HepG2 (cell line): ENCODE measurements around the gene HECTD4. TPM values are rescaled to one million over a fixed set of nuclear protein-coding genes. Genes with fewer than 3 reads are reported as not detected.

Experiments
- ATAC-seq: fragments of 200-7000 bp; cut with Tn5 transposase; 3 replicates; pipeline ENCODE4 v1.9.1; 2020; ENCODE audit warnings: mild to moderate bottlenecking, moderate library complexity
- BruUV-seq: library from RNA; stranded (reverse); fragments of 400-500 nt; replicated peaks from 2 replicates; lab custom pipeline; 2021; lab: Mats Ljungman, UMichigan
- CTCF ChIA-PET: fragments of 300-600 bp; formaldehyde crosslinking; extraction: SDS; loops from one replicate; lab custom pipeline; 2021; ENCODE audit warnings: low total read pairs, inconsistent platforms, low intra/inter-chr PET ratio; lab: Yijun Ruan, JAX
- POLR2A ChIA-PET: fragments of 350-600 bp; sonication (Branson Sonifier 250); formaldehyde crosslinking; loops from one replicate; lab custom pipeline; 2020; ENCODE audit warnings: antibody characterized with exemption, inconsistent platforms; lab: Yijun Ruan, JAX
- DNase-seq: peaks from one replicate; pipeline ENCODE4 v3.0.0-alpha.2; 2015; ENCODE audit warnings: low spot score
- FAIRE-seq: peaks from 3 replicates; lab custom pipeline; 2011; peaks lifted over from hg19 to GRCh38; lab: Jason Lieb, UNC
- H2AFZ ChIP-seq: one replicate; pipeline ENCODE4 v1.6.1; 2011; ENCODE audit warnings: low read length, inconsistent platforms
- H3K27ac ChIP-seq: fragments of 300-600 bp; 3 replicates; pipeline ENCODE4 v1.8.0; 2011; ENCODE audit warnings: mixed run types, mild to moderate bottlenecking, mixed read lengths, low read length, inconsistent platforms; ENCODE audit not compliant: insufficient read depth; ENCODE audit errors: extremely low read length
- H3K27me3 ChIP-seq, 2 experiments: fragments of 200-600 bp in 1 of 2; 2 replicates in 1 of 2; 3 replicates in 1 of 2; pipeline versions ENCODE4 v1.6.0 to v1.8.0; 2011; ENCODE audit warnings: low read length in 2 of 2, mild to moderate bottlenecking in 2 of 2, moderate library complexity in 2 of 2, inconsistent platforms in 1 of 2; ENCODE audit not compliant: insufficient read depth in 2 of 2, control insufficient read depth in 1 of 2
- H3K36me3 ChIP-seq, 2 experiments: fragments of 200-600 bp in 1 of 2; replicated peaks in 1 of 2; 2 replicates in 1 of 2; 3 replicates in 1 of 2; pipeline versions ENCODE4 v1.5.1 to v1.8.0; 2011; ENCODE audit warnings: low read length in 2 of 2, inconsistent platforms in 1 of 2; ENCODE audit not compliant: insufficient read depth in 2 of 2, control insufficient read depth in 1 of 2
- H3K4me1 ChIP-seq: 2 replicates; pipeline ENCODE4 v1.5.1; 2012; ENCODE audit warnings: low read length, inconsistent platforms; ENCODE audit not compliant: insufficient read depth
- H3K4me2 ChIP-seq: 2 replicates; pipeline ENCODE4 v1.6.0; 2011; ENCODE audit warnings: low read depth, low read length, inconsistent platforms
- H3K4me3 ChIP-seq, 3 experiments: fragments of 200-600 bp in 1 of 3; sonication (generic), shearing (Covaris generic) in 1 of 3; replicated peaks in 1 of 3; 2 replicates each; pipeline ENCODE4 v1.5.1; 2011 to 2016; ENCODE audit warnings: low read length in 3 of 3, inconsistent platforms in 2 of 3, low read depth in 2 of 3, mild to moderate bottlenecking in 2 of 3, control low read depth in 1 of 3, mixed read lengths in 1 of 3; ENCODE audit not compliant: insufficient read depth in 1 of 3
- H3K79me2 ChIP-seq: one replicate; pipeline ENCODE4 v1.6.1; 2011; ENCODE audit warnings: low read length, inconsistent platforms; ENCODE audit not compliant: insufficient read depth
- H3K9ac ChIP-seq: 2 replicates; pipeline ENCODE4 v1.6.0; 2011; ENCODE audit warnings: mild to moderate bottlenecking, low read depth, low read length, inconsistent platforms; ENCODE audit not compliant: insufficient read depth
- H3K9me3 ChIP-seq: 2 replicates; pipeline ENCODE4 v1.5.1; 2012; ENCODE audit warnings: mild to moderate bottlenecking, low read length
- H4K20me1 ChIP-seq: 2 replicates; pipeline ENCODE4 v1.6.0; 2011; ENCODE audit warnings: inconsistent platforms, mild to moderate bottlenecking, low read length, moderate library complexity; ENCODE audit not compliant: insufficient read depth
- CEBPB ChIP-seq: IDR thresholded peaks from 2 replicates; pipeline ENCODE4 v1.6.1; 2011; ENCODE audit warnings: low read depth, low read length, improper control_type of control experiment, borderline replicate concordance
- CEBPG ChIP-seq: IDR thresholded peaks from 2 replicates; pipeline ENCODE4 v1.6.1; 2016
- KDM5A ChIP-seq: fragments of 200-600 bp; sonication (generic); IDR thresholded peaks from 2 replicates; pipeline ENCODE4 v1.7.0; 2018; ENCODE audit warnings: antibody characterized with exemption, mild to moderate bottlenecking, low read length, borderline replicate concordance
- MAFK ChIP-seq, 2 experiments: IDR thresholded peaks in 1 of 2; conservative IDR thresholded peaks in 1 of 2; 2 replicates each; pipeline ENCODE4 v1.6.1; 2011; ENCODE audit warnings: improper control_type of control experiment in 2 of 2, low read length in 2 of 2
- MBD4 ChIP-seq: IDR thresholded peaks from 2 replicates; pipeline ENCODE4 v1.6.1; 2012; ENCODE audit warnings: low read length, inconsistent platforms, borderline replicate concordance
- PLRG1 ChIP-seq: fragments of 450-650 bp; conservative IDR thresholded peaks from 2 replicates; pipeline ENCODE4 v1.6.1; 2016
- PTBP1 ChIP-seq: fragments of 200-400 bp; formaldehyde crosslinking; IDR thresholded peaks from 2 replicates; pipeline ENCODE4 v1.6.1; 2018; ENCODE audit warnings: low read length, low read depth; ENCODE audit not compliant: poor library complexity, severe bottlenecking
- RBM39 ChIP-seq: fragments of 200-400 bp; formaldehyde crosslinking; IDR thresholded peaks from one replicate; pipeline ENCODE4 v1.6.1; 2018; ENCODE audit warnings: antibody characterized with exemption, mild to moderate bottlenecking, low read depth, low read length; ENCODE audit not compliant: poor library complexity, severe bottlenecking
- RXRB ChIP-seq: IDR thresholded peaks from 2 replicates; pipeline ENCODE4 v1.6.1; 2016; ENCODE audit warnings: borderline replicate concordance, missing genetic modification reagents, missing compliant biosample characterization
- ZNF354B ChIP-seq: sonication (generic); formaldehyde crosslinking; IDR thresholded peaks from 2 replicates; pipeline ENCODE4 v1.8.0; 2022; ENCODE audit warnings: mild to moderate bottlenecking, missing genetic modification reagents
- ZNF615 ChIP-seq: sonication (generic); formaldehyde crosslinking; IDR thresholded peaks from 2 replicates; pipeline ENCODE4 v1.5.0; 2020; ENCODE audit warnings: mild to moderate bottlenecking, missing genetic modification reagents, borderline replicate concordance
- ZNF788 ChIP-seq: sonication (generic); formaldehyde crosslinking; IDR thresholded peaks from 2 replicates; pipeline ENCODE4 v1.5.0; 2020; ENCODE audit warnings: mild to moderate bottlenecking, missing genetic modification reagents, borderline replicate concordance
- WGBS: methylation state at CpG from one replicate; pipeline ENCODE4 v1.1.6; 2017; ENCODE audit warnings: low lambda C conversion rate; 5-methylcytosine and 5-hydroxymethylcytosine counted together
- in situ Hi-C: cut with HindIII; loops from 2 replicates; pipeline ENCODE4 v1.10.0; 2017; ENCODE audit warnings: low pct_unique_long_range_greater_than_20kb; ENCODE audit not compliant: extremely low pct_ligation_motif_present
- intact Hi-C: fragments of 100-400 bp; cut with micrococcal nuclease; formaldehyde crosslinking; loops from one replicate; pipeline ENCODE4 v1.10.0; 2022; ENCODE audit not compliant: unreplicated experiment
- polyA plus RNA-seq, 8 experiments: library from polyadenylated mRNA; depleted of rRNA in 3 of 8; stranded (reverse) in 7 of 8; unstranded in 1 of 8; fragments of >200 nt; fragmentation: Illumina TruSeq in 4 of 8; extraction: Trizol in 4 of 8; gene quantifications; 2 replicates each; pipeline versions ENCODE4 v1.2.1 to v1.2.3, GENCODE V29; 2011 to 2016; ENCODE audit warnings: low read depth in 4 of 8, missing spikeins in 1 of 8, mixed read lengths in 1 of 8; ENCODE audit not compliant: insufficient read depth in 1 of 8
- total RNA-seq, 5 experiments: library from RNA; depleted of rRNA; stranded (reverse); fragments of >200 nt; fragmentation: Illumina TruSeq; extraction: Trizol; gene quantifications; 2 replicates each; pipeline ENCODE4 v1.2.3, GENCODE V29; 2016; ENCODE audit warnings: low read depth in 1 of 5
- TF ChIP-seq, protein P1 (sequence below): IDR thresholded peaks from 2 replicates; pipeline ENCODE4 v1.6.1; 2016; ENCODE audit warnings: low read depth, control low read depth
- TF ChIP-seq, protein P2 (sequence below): sonication (generic); formaldehyde crosslinking; IDR thresholded peaks from 2 replicates; pipeline ENCODE4 v1.4.0; 2020; ENCODE audit warnings: missing genetic modification reagents, low read depth, mild to moderate bottlenecking, borderline replicate concordance

Gene HECTD4
- total and polyA plus RNA-seq, 2 of the 13 experiments (the other 11 are each of a cell fraction or from before 2014, with no cell fraction given): 9.0 to 11.4 TPM

DNA sequence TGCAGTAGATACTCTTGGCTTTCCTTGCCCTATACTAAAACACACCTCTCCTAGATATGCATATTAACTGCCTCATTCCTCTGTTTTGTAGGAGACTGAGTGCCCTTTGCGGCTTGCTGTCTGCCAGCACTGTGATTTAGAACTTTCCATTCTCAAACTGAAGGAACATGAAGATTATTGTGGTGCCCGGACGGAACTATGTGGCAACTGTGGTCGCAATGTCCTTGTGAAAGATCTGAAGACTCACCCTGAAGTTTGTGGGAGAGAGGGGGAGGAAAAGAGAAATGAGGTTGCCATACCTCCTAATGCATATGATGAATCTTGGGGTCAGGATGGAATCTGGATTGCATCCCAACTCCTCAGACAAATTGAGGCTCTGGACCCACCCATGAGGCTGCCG lies 241.5 kb downstream of the HECTD4 start (continued):
- no peak for TF ChIP-seq MAFK (conservative IDR thresholded peaks at IDR 0.05 in 1 of 2, IDR thresholded peaks at IDR 0.05 in 1 of 2; ENCODE audit: low read length in 2 of 2)
- no peak for TF ChIP-seq KDM5A
- no peak for TF ChIP-seq MBD4
- no peak for TF ChIP-seq CEBPG
- no peak for TF ChIP-seq PLRG1
- no peak for TF ChIP-seq PTBP1
- TF ChIP-seq ZNF788 (CRISPR knock-in tag): no peak
- TF ChIP-seq, protein P1, sequence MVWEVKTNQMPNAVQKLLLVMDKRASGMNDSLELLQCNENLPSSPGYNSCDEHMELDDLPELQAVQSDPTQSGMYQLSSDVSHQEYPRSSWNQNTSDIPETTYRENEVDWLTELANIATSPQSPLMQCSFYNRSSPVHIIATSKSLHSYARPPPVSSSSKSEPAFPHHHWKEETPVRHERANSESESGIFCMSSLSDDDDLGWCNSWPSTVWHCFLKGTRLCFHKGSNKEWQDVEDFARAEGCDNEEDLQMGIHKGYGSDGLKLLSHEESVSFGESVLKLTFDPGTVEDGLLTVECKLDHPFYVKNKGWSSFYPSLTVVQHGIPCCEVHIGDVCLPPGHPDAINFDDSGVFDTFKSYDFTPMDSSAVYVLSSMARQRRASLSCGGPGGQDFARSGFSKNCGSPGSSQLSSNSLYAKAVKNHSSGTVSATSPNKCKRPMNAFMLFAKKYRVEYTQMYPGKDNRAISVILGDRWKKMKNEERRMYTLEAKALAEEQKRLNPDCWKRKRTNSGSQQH (CRISPR knock-in tag): no peak
- TF ChIP-seq RBM39: no peak
- TF ChIP-seq, protein P2, sequence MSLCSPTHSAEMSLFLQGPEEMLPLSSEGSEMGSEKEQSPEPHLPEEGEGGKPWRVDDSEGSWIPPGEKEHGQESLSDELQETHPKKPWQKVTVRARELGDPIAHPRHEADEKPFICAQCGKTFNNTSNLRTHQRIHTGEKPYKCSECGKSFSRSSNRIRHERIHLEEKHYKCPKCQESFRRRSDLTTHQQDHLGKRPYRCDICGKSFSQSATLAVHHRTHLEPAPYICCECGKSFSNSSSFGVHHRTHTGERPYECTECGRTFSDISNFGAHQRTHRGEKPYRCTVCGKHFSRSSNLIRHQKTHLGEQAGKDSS (CRISPR knock-in tag): no peak

DNA sequence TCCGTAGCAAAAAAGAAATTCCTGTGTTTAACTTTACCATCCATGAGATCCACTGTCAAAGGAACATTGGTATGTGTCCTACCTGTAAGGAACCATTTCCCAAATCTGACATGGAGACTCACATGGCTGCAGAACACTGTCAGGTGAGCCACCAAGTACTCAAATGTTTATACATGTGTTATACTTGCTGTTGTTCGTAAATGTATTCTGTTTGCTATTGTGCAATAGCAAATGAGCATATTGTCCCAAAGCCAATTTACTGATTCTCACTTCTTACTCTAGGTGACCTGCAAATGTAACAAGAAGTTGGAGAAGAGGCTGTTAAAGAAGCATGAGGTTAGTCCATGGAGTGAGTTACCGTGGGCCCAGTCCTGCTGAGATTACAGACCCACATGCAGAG lies 247.5 kb downstream of the HECTD4 start:
- DNase-seq (no peak), ATAC-seq (no peak), FAIRE-seq (no peak)
- CTCF ChIA-PET: no interaction called here
- H3K4me3 ChIP-seq: no peak overlapping the region
- H3K9ac ChIP-seq: no peak overlapping the region
- H3K9me3 ChIP-seq: no peaks in the 10 kb centered on the region
- in situ Hi-C loops: no loop called here
- H3K36me3 ChIP-seq: peaks cover 4 to 20% of the 10 kb centered on the region in 2 experiments
- 91% methylated on average over 3 of the region's 3 CpGs for WGBS
- H3K4me1 ChIP-seq: peaks cover 15% of the 10 kb centered on the region
- TF ChIP-seq CEBPB: peak; percentile 87
- TF ChIP-seq RXRB (CRISPR knock-in tag): no peak
- TF ChIP-seq ZNF354B (CRISPR knock-in tag): no peak
- no peak for TF ChIP-seq ZNF615 (CRISPR knock-in tag)
- H3K27ac ChIP-seq: no peak overlapping the region
- BruUV-seq: no TSS peak
- H3K4me2 ChIP-seq: no peak overlapping the region
- H3K79me2 ChIP-seq: no peaks in the 10 kb centered on the region
- intact Hi-C loops: no loop called here
- POLR2A ChIA-PET: no interaction called here
- H4K20me1 ChIP-seq: no peaks in the 10 kb centered on the region
- H3K27me3 ChIP-seq: no peaks in the 10 kb centered on the region
- H2AFZ ChIP-seq: no peak overlapping the region
